Amygdala (tissue), 56 donors: ENCODE measurements around the gene GIMAP8.
"Not testable (repeated sequence)": the region's sequence is repeated elsewhere in the genome, so short reads cannot be mapped to it uniquely, and the experiment has no call there.

Experiments used
- DNase-seq, 56 donors: peaks; one replicate each; lab custom pipeline; 2025; lab: John Stamatoyannopoulos, UW

The GIMAP8 gene

DNA sequence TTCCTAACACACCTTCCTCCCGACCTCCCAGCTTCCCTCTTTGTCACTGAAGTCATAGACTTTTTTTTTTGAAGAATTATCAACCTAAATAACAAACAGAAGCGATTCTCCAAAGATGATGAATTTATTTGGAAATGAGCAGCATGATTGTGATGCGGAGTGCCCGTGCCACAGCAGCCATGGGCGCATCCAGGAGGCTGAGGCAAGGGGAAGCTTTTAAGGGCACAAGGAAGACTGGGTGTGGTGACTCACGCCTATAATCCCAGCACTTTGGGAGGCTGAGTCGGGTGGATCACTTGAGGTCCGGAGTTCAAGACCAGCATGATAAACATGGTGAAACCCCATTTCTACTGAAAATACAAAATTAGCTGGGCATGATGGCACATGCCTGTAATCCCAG, 16.2 kb upstream of the GIMAP8 start:
- no peak for DNase-seq

- no peak for DNase-seq
Observed at GRCh38 chr7:150435047-150435389, 15.4 kb upstream of the GIMAP8 start.

GRCh38 chr7:150435390-150436073, 14.9 kb upstream of the GIMAP8 start:
- peak in 7 of 56 donors; percentile 14 to 56 (median 20) for DNase-seq

DNA sequence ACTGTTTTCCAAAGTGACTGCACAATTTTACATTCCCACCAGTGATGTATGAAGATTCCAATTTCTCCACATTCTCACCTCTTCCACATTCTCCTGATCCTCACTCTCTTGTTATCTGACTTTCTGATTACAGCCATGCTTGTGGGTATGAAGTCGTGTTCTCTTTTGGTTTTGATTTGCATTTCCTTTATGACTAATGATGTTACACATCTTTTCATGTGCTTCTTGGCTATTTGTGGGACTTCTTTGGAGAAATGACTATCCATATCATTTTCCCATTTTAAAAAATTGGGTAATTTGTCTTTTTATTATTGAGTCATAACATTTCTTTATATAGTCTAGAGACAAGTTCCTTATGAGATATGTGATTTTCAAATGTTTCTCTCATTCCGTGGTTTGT, 10.5 kb upstream of the GIMAP8 start:
- no peak for DNase-seq

GRCh38 chr7:150441524-150441923, 8.9 kb upstream of the GIMAP8 start:
- DNase-seq: no peak

- no peak for DNase-seq
Observed at GRCh38 chr7:150442811-150443210, 7.6 kb upstream of the GIMAP8 start.

DNA sequence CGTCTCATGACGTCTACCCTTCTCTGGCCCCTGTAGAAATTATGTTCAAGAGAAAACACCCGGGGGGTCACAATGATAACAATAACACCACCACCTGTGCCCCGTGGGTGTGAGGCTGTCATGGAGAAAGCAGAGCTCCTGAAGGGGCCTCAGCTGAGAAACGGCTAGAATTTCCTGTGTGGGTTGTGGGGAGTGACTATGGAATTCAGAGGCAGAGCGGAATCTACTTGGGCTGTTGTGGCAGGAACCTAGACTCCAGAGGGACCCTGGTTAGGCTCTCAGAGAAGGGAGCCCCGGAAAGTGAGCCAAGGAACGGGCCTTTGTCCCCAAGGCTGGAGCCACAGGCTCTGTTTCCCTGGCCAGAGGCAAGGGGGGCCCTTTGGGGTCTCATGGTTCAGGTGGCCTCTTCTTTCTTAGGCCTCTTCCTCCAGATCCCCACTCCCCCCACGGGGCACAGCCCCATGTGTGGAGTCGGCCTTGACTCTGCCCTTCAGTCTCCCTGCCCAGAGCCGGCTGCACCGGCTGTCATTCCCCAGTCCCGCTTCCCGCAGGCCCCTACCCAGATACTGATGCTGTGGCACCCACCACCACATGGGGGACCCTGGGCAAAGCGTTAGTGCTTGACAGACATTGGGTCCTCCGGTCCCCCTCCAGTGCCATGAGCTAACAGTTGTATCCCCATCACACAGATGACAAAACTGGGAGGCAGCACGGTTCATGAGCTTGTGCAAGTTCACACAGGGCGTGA, 6.5 kb upstream of the GIMAP8 start:
- DNase-seq: no peak

DNA sequence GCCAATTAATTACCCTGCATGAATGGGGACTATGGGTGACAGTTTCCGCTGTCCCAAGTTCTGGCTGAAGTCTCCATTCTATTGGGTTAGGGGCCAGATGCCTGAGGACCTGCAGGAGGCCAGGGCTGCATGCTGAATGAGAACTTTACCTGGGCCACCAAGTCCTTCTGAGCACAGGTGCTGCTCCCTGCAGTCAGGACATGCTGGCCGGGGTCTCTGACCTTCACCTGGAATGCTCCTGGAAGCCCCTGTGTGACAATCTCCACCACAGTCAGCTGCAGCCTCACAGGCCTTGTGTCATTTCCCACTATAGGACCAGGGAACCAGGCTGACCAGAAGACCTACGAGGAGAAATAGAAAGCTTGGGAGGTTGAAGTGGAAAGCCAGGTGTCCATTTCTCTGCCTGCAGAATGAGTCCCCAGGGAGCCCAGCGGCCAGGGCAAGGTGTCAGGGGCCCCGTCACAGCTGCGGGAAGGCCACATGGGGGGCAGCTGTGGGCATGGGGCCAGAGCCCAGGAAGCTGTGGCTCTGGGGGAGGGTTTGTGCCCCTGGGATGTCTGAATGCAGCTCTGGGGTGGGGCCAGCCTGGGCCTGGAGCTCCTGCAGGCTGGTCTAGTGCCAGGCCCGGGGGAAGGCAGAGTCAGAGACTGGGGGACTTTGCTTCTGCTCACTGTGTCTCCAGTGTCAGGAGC, 5.6 kb upstream of the GIMAP8 start:
- DNase-seq: no peak

- no peak for DNase-seq
Observed at GRCh38 chr7:150446288-150446938, 4.0 kb upstream of the GIMAP8 start.

DNA sequence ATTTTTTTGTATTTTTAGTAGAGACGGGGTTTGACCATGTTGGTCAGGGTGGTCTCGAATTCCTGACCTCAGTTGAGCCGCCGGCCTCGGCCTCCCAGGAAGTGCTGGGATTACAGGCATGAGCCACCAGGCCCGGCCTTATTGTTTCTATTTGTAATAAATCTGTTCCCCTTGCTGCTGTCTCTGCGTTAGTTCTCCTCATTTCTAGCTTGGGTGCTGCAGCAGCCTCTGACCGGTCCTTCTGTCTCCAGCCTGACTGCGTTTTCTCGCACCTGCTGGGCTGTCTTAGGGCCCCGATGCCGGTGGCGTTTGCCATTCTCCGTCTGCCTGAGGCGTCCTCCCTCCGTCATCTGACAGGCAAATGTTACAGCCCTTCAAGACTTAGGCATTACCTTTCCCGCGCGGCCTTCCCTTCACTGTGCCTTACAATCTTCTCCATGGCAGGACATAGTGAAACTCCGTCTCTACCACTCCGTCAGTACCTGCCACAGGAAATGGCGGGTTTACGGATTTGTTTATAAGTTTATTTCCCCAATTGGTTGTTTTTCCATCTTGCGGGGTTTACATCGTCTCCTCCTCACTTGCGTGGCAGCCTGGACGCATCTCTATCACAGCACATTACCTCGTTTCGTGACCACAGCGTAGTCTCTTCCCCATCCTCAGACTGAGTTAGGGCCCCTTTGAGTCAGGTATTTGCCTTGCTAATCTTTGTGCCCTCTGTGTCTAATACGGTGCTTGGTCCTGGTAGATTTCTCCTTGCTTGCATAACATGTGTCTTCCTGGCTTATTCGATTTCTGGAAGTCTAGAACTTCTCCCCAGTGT, 2.3 kb upstream of the GIMAP8 start:
- DNase-seq: no peak

- DNase-seq: peak in 45 of 56 donors; percentile 13 to 85 (median 45)
Observed at GRCh38 chr7:150448789-150449147, 1.7 kb upstream of the GIMAP8 start.

GRCh38 chr7:150449206-150449952, 1.1 kb upstream of the GIMAP8 start:
- no peak for DNase-seq

GRCh38 chr7:150451097-150451793, 815 bp downstream of the GIMAP8 start:
- DNase-seq: peak in 13 of 56 donors; percentile 6 to 50 (median 27)

DNA sequence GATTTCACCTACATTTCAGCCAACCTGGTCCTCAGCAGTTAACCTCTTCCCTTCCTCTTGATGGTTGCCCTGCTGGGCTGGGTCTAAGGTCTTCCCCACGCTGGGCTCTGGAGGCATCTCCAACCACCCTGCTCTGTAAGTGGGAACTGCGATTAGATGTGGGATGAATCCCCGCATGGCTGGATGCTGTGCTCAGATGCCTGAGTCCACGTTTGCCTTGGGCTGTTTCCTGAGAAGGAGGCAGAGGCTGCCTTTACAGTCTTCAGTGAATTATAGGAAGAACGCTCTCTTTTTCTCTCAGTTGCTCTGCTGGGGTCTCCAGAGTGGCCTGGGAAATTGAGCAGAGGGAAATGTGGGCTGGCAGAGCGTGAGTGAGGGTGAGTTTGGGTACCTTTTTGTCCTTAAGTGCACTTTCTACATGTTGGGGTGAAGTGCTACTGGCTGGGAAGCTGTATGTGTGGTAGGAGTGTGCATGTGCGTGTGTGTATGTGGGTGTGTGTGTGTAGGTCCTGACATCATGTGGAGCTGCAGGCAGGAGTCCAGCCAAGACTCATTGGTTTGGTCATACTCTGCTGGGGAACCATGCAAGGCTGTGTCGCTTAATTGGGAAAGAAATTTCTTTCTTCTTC, 1.5 kb downstream of the GIMAP8 start:
- DNase-seq: no peak

DNA sequence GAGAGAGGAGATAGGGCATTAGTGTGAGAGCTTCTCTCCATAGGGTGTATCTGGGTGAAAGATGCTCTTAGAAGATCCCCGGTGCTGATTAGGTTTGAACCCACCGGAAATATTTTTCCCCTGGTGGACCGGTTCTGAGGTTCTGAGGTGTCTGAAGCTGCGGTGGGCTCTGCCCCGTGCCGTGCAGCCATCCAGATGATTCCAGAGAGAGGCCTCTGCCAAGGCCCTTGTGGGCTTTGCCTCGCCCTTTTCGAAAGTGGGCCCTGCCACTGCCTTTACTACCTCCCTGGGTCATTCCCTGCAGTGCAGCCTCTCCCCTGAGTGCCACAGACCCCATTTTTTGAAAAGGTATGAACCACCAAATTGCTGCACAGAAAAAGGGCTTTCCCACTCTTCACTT, 2.8 kb downstream of the GIMAP8 start:
- no peak for DNase-seq

GRCh38 chr7:150453892-150454291, 3.5 kb downstream of the GIMAP8 start:
- DNase-seq: no peak

DNA sequence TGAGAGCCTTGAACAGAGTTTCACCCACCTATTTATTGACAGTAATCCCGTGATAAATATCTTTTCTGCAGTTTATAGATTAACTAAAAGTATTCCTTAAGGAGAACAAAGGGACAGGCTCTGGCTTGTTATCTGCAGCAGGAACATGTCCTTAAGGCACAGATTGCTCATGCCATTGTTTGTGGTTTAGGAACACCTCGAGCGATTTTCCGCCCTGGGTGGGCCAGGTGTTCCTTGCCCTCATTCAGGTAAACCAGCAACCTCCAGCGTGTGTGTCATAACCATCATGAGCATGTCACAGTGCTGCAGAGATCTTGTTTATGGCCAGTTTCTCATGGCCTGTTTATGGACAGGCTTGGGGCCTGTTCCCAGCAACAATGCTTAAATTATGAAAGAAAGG, 6.6 kb downstream of the GIMAP8 start:
- DNase-seq: not testable (repeated sequence)

DNA sequence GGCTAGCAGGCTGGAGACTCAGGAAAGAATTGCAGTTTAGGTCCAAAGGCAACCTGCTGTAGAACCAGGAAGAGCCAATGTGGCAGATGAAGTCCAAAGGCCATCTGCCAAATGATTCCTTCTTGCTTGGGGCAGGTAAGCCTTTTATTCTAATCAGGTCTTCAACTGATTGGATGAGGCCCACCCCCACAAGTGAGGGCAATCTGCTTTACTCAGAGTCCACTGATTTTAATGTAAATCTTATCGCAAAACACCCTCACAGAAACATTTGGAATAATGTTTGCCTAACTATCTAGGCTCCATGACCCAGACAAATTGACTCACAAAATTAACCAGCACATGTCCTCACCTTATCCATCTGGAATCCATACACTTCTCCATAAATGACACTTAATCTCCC, 7.8 kb downstream of the GIMAP8 start:
- DNase-seq: no peak

DNA sequence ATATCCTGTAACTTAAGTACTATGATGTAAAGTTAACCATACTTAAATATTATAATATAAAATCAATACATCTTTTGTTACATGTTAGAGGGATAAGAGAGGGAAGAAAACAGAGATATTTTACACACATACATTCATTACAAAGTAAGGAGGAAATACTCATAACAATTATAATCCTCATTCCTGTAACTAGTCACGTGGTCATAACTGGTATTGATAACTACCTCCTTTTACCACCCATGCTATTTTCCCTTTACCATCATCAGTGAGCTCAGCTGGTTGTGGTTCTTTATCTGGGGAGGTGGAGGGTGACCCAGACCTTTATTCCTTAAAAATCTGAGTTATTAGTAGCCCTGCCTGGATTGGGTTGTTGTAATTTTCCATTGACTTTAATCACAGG, 8.3 kb downstream of the GIMAP8 start:
- DNase-seq: no peak
